GM13977 (cell line): ENCODE measurements around the gene TMEM41A.
"Not testable (repeated sequence)": the region's sequence is repeated elsewhere in the genome, so short reads cannot be mapped to it uniquely, and the experiment has no call there.

Experiments used
- DNase-seq: peaks from one replicate; pipeline ENCODE4 v3.0.0; 2012; ENCODE audit warnings: low spot score
- in situ Hi-C: fragments of 300-500 bp; cut with MboI; formaldehyde crosslinking; loops from one replicate; pipeline ENCODE4 v1.12.0; 2022; ENCODE audit warnings: low sequenced_read_pairs, low pct_unique_long_range_greater_than_20kb, mixed read lengths, inconsistent platforms; ENCODE audit not compliant: unreplicated experiment
- TF ChIP-seq, protein P1 (sequence below): IDR thresholded peaks from 2 replicates; pipeline ENCODE4 v1.5.1; 2012; ENCODE audit warnings: mild to moderate bottlenecking, control low read depth; ENCODE audit not compliant: insufficient read depth; ENCODE audit errors: extremely low read depth, missing control alignments

The TMEM41A gene

DNA sequence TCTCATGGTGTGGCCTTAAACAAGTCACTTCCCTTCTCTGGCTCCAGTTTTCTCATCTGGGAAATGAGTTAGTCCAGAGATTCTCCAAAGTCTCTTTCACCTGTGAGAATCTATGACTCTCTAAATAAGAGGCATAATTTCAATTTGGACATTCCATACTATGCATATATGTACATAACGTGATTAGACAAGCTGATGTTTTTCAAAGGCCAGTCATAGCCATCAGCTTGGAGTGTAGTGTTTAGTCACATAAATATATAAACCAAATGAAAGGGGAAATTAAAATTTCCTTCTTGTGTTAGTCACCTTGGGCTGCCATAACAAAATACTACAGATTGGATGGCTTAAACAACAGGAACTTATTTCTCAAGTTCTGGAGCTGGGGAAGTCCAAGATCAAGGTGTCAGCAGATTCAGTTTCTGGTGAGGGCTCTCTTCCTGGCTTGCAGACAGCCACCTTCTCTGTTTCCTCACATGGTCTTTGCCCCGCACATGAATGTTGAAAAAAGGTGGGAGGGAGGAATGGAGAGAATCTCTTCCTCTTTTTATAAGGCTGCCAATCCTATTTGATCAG is 19.4 kb downstream of the TMEM41A start:
- TF ChIP-seq, protein P1, sequence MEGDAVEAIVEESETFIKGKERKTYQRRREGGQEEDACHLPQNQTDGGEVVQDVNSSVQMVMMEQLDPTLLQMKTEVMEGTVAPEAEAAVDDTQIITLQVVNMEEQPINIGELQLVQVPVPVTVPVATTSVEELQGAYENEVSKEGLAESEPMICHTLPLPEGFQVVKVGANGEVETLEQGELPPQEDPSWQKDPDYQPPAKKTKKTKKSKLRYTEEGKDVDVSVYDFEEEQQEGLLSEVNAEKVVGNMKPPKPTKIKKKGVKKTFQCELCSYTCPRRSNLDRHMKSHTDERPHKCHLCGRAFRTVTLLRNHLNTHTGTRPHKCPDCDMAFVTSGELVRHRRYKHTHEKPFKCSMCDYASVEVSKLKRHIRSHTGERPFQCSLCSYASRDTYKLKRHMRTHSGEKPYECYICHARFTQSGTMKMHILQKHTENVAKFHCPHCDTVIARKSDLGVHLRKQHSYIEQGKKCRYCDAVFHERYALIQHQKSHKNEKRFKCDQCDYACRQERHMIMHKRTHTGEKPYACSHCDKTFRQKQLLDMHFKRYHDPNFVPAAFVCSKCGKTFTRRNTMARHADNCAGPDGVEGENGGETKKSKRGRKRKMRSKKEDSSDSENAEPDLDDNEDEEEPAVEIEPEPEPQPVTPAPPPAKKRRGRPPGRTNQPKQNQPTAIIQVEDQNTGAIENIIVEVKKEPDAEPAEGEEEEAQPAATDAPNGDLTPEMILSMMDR: no peak
- in situ Hi-C loops: no loop called here
- DNase-seq: no peak

DNA sequence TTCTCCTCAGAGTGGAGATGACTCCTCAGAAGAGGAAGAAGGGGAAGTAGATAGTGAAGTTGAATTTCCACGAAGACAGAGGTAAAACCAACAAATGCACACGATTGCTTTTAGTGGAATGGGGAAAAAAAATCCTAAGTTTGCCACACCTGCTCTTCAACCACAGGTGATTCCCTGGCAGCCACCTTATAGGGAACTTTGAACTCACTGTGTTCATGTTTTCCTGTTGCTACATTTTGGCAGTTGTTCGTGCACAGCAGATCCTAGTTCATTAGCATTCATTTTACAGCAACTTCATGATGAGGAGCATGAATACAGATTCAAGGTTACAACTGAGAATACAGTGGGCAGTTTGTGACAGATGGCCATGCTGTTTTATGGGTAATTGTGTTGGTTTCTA is 21.5 kb downstream of the TMEM41A start:
- in situ Hi-C loops: no loop called here
- TF ChIP-seq, protein P1: no peak
- DNase-seq: no peak

DNA sequence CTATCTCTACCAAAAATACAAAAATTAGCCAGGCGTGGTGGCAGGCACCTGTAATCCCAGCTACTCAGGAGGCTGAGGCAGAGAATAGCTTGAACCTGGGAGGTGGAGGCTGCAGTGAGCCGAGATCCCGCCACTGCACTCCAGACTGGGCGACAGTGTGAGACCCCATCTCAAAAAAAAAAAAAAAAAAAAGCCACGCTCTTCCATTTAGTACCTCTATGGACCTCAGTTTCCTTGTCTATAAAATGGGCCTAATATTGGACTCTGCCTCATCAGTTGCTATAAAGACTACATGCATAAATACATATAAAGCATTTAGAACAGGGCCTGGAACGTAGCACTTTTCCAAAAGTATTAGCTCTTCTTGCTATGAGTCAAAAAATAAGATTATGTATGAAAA is 23.9 kb downstream of the TMEM41A start:
- in situ Hi-C loops, DNase-seq: not testable (repeated sequence)

DNA sequence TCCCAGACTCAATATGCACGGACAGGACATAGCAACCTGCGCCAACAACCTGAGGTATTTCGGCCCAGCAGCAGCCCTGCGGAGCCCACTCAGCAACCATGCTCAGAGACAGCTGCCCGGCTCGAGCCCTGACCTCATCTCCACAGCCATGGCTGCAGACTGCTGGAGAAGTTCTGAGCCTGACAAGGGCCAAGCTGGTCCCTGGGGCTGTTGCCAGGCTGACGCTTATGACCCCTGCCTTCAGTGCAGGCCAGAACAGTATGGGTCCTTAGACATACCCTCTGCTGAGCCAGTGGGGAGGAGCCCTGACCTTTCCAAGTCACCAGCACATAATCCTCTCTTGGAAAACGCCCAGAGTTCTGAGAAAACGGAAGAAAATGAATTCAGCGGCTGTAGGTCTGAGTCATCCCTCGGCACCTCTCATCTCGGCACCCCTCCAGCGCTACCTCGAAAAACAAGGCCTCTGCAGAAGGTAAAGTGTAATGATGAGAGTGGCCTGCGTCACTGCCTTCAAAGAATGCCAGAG is 25.5 kb downstream of the TMEM41A start:
- DNase-seq: no peak
- TF ChIP-seq, protein P1: no peak
- in situ Hi-C loops: no loop called here

DNA sequence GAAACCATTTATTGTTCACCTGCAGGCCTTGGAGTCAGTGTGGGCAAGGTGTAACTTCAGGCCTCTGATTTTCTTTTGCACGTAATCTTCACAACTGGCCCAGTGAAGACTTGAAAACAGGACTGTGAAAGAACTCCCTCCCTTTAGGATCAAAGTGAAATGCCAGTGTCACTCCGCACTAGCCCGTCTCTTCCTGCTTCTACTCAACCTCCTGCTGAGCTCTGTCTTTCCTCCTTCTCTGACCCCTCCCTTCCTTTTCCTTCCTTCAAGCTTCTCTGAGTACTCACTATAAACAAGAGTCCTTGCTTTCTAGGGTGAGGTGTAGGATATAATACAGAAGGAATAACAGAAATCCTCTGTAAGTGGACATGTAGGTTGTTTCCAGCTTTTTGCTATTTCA is 28.5 kb downstream of the TMEM41A start:
- TF ChIP-seq, protein P1: no peak

DNA sequence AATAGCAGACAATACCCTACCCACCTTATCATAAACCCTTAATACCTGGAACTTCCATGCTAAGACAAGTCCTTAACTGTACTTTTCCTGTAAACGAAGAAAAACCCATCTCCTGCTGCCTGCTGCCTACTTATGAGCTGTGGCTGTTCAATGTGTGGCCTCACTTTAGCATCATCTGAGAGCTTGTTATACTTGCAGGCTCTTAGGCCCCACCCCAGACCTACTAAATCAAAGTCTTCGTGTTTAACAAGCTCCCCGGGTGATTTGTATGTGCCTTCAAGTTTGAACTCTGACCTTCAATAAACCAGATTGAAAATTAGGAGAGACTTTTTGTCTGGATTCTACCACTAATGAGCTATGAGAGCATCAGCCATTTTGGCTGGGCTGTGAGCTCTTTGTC is 29.3 kb downstream of the TMEM41A start:
- TF ChIP-seq, protein P1: no peak
- in situ Hi-C loops: no loop called here
- DNase-seq: no peak

More for the DNA sequence above, 28.5 kb downstream of the TMEM41A start:
- in situ Hi-C loops: no loop called here
- no peak for DNase-seq

DNA sequence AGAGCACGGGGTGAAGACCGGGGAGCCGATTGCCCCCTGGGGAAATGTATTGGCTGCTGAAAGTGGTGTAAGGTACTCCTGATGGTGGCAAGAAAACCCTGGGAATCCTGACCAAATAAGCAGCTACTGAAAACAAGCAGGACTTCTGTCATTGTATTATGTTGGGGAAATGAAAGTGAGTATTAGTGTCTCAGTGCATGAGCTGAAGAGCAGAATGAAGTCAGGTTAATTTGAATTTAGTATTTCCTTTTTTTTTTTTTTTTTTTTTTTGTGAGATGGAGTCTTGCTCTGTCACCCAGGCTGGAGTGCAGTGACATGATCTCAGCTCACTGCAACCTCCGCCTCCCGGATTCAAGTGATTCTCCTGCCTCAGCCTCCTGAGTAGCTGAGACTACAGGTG is 32.7 kb downstream of the TMEM41A start:
- DNase-seq, in situ Hi-C loops: not testable (repeated sequence)

DNA sequence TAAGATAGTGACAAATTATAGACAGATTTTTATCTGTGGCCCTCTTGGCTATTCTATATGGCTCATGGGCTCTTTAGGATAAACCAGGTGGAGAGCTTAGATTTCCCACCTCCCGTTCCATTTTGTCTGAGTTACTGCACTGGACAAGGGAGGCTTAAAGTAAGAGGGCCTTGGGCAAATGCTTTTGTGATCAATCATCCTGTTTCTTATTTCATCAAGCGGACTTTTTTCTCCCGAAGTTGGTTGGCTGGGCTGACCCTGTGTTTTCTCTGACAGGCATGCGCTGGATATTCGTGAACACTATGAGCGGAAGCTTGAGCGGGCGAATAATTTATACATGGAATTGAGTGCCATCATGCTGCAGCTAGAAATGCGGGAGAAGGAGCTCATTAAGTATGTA is 33.4 kb downstream of the TMEM41A start:
- TF ChIP-seq, protein P1: no peak
- in situ Hi-C loops: no loop called here

More for the DNA sequence above, 33.4 kb downstream of the TMEM41A start:
- no peak for DNase-seq
